NCI-H1092 treated with DMSO at 0.1 percent for 48 hours (cell line): ENCODE results near the gene RAB25.
A peak's percentile ranks its signal among the peaks of the same experiment; 100 is the strongest.
"Not testable (repeated sequence)": the region's sequence is repeated elsewhere in the genome, so short reads cannot be mapped to it uniquely, and the experiment has no call there.

Experiments used
- DNase-seq: peaks from one replicate; lab custom pipeline; 2025; lab: John Stamatoyannopoulos, UW

Gene RAB25

GRCh38 chr1:156054500-156055280, 6.3 kb upstream of the RAB25 start, which contains the start of gene LAMTOR2:
Gene LAMTOR2 (plus strand): TSS chr1:156054782. CDS start chr1:156054890, 108 bp downstream.
- peak; percentile 99 for DNase-seq

DNA sequence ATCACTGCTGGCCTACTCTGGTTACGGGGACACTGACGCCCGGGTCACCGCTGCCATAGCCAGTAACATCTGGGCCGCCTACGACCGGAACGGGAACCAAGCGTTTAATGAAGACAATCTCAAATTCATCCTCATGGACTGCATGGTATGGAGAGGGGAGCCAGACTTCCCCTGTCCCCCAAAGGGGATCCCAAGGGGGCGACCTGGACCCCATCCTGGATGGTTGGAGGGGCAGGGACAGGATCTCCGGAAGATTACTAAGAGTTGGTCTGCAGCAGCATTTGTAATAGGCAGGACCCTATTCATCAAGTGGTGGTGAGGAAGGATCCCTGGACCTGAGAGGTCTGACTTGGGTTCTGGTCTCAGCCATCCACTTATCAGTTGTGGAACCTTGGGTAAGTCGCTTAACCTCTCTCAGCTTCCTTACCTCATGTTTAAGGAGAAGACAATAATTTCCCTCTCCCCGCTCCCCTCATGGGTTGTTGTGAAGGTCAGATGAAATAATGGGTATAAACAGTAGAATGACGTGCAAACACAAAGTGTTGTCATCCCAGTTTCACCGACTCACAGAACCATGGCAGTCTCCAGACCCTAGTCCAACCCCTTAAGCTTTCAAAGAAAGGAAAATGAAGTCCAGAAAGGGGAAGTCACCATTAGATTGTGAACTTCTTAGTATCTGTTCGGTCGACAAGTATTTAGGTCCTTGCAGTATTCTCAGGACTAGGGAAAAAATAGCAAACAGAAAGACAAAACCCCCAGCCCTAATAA, 5.5 kb upstream of the RAB25 start:
- DNase-seq: no peak

DNA sequence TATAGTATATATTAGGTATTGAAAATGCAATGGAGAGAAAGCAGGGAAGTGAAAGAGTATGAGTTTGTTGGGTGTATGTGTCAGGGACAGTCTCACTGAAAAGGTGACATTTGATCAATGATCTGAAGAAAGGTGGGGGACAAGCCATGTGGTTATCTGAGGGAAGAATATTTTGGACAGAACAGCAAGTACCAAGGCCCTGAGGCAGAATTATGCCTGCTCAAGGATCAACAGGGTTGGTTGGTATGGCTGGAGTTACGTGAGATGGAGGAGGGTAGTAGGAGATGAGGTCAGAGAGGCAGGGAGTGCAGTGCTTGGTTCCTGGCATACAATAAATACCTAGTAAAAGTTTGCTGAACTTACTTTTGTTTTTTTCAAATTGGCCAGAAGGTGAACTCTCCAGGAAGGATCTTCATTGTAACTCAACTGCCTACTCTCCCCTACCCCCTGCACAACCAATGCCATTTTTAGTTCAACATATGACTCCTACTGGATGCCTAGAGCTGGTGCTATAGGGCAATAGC, 4.6 kb upstream of the RAB25 start:
- no peak for DNase-seq

DNA sequence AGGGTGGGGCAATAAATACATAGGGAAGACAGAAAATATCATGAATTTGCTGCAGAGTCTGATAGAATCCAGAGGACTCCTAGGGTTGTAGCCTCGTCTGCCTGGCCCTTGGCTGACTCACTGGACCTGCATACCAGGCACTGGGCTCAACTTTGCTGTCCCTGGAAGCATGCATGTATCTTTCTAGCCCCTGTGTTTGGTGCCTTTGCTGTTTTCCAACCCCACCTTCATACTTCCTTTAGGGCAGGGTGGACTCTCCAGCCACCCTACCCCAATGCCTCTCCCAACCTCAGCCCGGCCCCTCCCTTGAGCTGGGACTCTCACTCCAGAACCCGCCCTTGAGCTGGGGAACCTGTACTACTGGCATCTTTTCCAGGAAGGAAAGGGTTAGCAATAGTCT, 1.2 kb downstream of the RAB25 start:
- DNase-seq: no peak

- DNase-seq: no peak
These were observed 3.0 kb downstream of the RAB25 start for GRCh38 chr1:156063997-156064285.

DNA sequence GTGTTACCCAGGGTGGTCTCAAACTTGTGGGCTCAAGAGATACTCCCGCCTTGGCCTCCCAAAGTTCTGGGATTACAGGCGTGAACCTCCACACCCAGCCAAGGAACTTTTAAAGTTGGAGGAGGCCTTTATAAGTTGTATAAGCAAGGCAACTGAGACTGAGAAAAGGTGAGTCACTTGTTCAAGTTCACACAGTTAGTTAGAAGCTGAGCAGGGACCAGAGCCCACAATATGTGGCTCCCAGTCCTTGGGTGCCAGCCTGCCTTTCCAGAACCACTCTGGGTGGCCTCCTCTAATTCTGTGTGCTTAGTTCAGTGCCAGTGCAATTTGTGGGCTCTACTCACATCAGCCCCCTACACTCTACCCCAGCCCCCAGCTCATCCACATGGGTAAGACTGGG, 3.7 kb downstream of the RAB25 start:
- DNase-seq: no peak

- DNase-seq: no peak
These were observed 4.3 kb downstream of the RAB25 start for GRCh38 chr1:156065212-156065611.

- no peak for DNase-seq
These were observed 4.9 kb downstream of the RAB25 start for GRCh38 chr1:156065871-156066270.

DNA sequence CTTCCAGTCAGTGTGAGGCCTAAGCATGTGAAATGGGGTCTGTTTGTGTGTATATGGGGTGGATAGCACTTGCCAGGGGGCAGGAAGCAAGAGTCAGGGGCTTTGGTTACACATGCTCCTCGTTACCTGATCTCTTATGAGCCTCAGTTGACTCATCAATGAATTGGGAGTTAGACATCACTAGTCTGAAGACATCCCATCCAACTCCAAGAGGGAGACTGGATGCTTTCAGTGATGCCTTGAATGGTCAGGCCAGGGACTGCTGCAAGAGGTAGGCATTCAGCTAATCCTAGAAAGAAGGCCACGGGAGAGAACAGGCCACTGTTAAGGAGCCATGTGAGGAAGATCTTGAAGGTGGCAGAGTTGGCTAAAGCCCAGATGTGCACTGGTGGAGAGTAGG, 6.3 kb downstream of the RAB25 start:
- DNase-seq: no peak

GRCh38 chr1:156069490-156070455, 8.8 kb downstream of the RAB25 start:
- DNase-seq: no peak

- DNase-seq: peak; percentile 96
These were observed 9.6 kb downstream of the RAB25 start for GRCh38 chr1:156070548-156070947.

- DNase-seq: not testable (repeated sequence)
These were observed 10.4 kb downstream of the RAB25 start for GRCh38 chr1:156071332-156071816.

GRCh38 chr1:156072251-156072650, 11.3 kb downstream of the RAB25 start:
- DNase-seq: no peak

GRCh38 chr1:156073110-156073687, 12.2 kb downstream of the RAB25 start:
- no peak for DNase-seq

GRCh38 chr1:156073740-156074139, 12.8 kb downstream of the RAB25 start:
- peak; percentile 17 for DNase-seq

DNA sequence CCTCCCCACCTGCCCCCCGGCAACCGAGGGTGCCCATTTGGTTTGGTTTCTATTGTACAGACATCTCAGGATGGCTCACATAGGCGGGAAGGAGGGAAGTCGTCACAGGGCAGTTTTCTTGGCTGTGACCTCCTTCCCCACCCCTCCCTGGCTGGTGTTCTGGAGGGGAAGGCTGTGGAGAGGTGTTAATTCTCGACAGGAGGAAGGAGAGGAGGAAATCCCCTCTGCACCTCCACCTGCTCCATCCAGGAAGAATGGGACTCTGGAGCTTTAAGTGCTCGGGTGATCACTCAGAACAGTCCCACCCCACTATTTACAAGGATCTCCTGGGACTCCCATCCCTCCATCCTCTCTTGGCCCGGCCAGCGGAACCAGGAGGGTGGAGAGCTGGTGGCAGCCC, 13.7 kb downstream of the RAB25 start:
- DNase-seq: no peak

GRCh38 chr1:156075162-156075561, 14.2 kb downstream of the RAB25 start:
- peak; percentile 14 for DNase-seq

DNA sequence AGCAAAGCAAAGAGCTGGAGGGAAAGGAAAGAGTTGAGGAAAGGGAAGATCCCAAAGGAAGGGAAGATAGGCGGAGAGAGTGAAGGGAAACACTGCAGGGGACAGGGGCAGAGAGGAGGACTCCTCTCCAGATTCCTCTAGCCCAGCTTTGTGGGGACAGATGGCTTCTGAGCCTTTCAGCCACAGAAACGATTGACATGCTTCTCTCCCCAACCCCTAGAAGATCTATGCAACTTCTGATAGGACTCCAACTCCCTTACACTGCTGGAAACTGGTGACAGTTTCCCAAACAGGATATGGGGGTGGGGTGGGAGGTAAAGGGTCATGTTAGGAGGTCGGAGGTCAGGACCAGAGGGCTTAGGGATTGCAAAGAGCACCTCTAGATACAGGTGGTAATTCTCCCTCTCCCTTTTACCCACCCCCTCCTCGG, 14.8 kb downstream of the RAB25 start:
- no peak for DNase-seq

- no peak for DNase-seq
These were observed 15.9 kb downstream of the RAB25 start for GRCh38 chr1:156076609-156077429.

DNA sequence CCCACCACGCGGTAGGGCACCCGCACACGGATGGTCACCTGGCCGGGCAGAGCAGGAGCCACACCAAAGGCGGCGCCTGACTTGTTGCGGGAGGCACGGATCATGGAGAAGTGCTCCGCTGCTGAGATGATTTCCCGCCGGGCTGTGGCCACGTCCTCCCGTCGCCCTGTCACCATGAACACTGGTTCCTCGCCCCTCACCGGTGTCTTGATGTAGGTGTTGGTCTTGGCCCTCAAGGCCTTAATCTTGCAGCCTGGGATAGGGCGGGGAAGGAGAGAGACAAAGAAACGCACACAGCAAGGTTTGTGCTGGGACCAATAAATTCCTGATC, 16.4 kb downstream of the RAB25 start:
- no peak for DNase-seq

DNA sequence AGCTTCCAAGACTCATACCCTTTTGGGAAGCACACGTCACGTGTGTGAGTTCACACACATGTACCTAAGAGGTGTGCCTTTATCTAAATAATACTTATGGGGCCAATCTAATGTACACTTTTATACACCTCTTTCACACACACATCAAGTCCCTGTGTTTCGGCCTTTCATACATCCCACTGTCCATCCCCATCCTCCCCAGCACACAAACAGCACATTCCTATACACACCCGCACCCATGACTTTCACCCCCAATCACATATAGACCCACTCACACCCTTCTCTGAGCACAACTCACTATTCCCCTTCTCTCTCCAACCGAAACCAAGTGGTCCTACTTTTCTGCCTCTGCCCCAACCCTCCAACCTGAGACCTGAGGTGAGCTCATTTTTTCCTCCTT, 17.8 kb downstream of the RAB25 start:
- DNase-seq: no peak
